Stimulated activated CD4-positive, alpha-beta T cell treated with anti-CD3 and anti-CD28 coated beads, Interleukin-1b, Interleukin-23, amount 100 ng/mL, for 48 hours (primary cell): ENCODE measurements around the gene FAM83C.
"Not testable (repeated sequence)": the region's sequence is repeated elsewhere in the genome, so short reads cannot be mapped to it uniquely, and the experiment has no call there.

Experiments
- DNase-seq: peaks from one replicate; pipeline ENCODE4 v3.0.0-alpha.2; 2020

Gene FAM83C

DNA sequence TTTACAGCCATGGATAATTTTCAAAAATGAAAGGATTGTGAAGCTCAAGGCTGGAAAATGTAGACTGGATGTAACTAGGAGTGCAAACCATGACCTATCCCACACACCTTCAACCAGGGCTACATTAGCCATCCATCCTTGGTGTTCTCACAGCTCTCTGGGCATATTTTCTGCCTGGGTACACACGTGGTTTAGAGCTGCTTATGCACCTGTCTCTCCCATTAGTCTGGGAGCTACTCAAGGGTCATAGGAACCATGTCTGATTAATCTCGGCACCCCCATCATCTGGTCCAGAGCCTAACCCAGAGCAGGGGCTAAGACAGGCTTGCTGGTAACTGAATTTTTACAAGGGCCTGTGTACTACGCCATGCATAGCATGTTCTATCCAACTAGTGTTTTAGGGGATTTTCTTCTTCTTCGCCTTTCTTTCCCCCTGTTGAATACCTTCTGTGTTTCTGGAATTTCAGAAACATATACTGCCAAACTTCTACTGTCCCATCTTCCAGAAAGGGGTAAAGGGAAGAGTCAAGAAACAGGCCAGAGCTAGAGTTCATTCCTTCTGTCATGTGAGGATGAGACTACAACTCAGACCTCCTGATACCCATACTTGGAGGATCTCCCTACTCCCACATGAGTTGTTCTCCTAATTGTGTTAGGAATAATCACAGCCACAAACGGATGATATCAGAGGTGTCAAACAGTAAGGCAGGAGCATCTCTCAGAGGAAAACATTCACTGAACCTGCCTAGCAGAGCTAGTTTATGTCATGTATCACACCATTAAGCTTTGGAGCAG is 25.4 kb upstream of the FAM83C start:
- DNase-seq: no peak

DNA sequence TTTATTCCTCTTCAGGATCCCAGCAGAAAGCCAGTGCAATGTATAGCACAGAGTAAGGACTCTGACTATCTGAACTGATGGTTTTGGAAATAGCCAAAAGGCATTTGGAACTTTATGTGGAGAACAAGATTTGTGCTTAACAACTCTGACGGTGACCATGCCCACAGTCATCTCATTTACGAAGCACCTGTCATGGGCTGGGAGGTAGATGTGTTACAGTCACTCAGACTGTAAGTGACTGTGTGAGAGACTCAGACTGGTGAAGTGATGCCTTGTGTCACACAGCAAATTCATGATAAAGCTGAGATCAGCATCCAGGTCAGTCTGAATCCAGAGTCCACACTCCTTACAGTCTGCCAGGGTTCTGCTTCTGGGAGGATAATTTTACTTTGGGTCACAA is 23.9 kb upstream of the FAM83C start:
- no peak for DNase-seq

DNA sequence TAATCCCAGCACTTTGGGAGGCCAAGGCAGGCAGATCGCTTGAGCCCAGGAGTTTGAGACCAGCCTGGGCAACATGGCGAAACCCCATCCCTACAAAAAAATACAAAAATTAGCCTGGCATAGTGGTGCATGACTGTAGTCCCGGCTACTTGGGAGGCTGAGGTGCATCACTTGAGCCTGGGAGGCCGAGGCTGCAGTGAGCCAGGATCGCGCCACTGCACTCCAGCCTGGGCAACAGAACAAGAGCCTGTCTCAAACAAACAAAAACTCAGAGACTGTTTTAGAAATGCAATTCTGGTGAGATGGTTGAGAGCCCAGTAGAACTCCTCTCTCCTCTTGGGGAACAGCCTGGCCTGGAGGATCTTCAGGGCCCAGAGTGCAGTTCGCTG is 23.4 kb upstream of the FAM83C start:
- not testable (repeated sequence) for DNase-seq

DNA sequence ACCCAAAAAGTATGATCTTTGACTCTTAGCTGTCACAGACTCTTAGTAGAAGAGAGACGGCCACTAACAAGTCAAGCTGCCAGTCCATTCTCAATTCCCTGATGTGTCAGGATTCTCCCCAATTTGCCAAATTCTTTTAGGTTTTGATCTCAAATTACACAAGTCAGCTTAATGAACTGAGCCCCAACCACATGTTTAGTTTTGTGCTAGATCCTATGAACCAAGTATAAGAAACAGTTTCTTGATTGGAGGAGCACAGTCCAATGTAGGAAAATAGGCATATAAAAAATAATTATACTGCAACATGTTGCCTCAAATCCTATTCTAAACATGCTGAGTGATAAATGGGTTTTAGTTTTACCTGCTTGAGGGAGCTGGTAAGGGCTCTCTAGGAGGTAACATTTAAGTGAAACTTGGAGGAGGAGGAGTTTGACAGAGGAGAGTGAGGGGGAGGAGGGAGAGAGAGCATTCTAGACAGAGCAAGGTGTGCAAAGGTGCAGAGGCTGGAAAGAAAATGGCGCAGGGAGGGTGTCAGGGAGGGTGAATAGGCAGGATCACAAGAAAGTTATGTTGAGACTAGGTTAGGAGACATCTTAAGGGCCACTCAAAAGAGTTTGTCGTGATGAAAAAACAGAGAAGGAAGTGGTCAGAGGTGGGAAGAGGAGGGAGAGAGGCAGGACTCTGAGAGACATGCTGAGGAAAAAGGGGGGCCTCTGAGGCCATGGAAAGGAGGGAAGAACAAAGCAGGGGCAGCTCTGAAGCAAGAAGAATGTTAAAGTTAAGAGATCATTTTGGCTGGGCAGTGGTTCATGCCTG is 22.8 kb upstream of the FAM83C start:
- no peak for DNase-seq

DNA sequence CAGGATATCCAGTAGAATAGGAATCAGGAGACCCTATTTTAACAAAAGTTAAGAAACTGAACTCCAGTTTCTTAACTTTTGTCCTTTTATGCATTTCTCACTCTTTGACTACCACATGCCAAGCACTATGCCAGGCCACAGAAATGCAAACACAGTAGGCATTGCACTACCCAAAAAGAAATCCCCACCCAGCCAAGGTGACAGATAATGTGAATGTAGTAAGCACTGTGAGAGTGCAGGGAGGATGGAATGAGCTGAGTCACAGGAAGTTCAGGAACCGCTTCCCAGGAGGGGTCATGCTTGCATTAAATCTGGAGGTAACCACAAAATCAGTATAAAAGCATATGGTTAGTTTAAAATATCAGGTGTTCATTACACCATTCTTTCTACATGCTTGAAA is 20.1 kb upstream of the FAM83C start:
- peak; percentile 40 for DNase-seq

DNA sequence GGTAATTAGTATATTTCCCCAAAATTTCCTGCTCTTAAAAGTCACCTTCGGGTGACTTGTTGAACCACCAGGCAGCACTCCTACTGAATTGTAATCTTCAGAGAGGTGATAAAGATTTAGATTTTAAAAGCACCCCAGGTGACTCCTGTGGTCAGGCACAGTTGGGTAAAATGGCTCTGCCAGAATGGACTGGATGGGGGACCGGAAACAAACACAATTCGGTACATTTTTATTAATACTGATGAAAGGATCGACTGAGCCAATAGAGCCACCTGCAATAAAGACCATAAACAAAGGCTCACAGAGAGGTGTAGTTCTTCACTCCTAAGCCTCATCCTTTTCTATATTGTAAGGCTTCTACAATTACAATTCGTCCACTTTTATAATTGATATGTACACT is 19.6 kb upstream of the FAM83C start:
- no peak for DNase-seq

DNA sequence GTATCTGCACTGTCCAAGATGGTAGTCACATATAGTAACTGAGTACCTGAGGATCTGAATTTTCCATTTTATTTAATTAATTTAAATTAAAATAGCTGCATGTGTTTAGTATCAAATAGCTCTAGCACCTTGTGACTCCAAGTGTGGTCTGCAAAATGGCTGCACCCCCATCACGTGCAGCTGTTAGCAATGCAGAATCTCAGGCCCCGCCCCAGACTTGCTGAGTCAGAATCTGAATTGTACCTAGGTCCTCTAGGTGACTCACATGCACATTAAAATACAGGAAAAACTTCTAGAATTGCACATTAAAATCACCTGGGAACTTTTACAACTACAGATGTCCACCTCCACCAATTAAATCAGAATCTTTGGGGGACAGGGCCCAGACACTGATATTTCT is 19.2 kb upstream of the FAM83C start:
- DNase-seq: peak; percentile 84

DNA sequence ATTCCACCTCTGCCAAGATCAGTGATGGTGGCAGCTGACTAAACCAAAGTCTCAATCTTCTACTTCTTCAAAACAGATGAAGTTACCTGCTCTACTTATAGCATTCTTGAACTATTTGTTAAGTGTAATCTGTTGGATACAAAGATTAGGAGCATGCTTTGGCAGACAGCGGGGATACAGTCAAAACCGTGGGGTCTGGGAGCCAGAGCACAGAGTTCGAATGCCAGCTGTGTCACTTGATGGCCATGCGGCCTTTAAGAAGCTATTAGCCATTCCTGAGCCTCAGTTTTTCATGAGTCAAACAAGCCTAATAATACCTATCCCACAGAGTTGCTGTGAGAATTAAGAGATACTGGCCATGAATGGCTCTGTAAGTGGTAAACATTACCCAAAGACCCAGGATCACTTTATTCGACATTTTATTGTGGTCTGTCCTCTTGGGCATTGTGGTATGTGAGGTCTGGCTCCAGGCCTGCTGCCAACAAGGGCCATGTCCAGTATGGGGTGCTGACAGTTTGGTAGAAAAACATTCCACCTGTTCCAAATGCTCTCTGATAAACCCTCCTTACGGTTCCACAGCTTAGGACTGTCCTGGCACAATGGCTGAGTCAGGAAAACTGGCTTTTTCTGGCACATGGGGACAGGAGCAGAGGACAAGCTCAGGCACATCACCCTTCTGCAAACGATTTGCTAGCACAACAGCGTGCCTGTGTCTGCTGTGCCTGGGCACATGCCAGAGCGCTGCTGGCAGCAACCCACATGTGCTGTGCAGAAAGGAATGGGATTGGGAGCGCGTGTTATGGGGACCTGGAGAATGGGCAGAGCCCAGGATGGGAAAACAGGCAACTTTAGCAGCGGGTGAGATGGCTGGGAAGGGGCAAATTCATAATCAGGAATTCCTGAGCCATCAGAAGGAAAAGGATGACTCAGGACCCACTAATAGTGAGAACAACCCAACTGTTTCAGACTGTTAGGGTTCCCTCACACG is 15.7 kb upstream of the FAM83C start:
- no peak for DNase-seq

DNA sequence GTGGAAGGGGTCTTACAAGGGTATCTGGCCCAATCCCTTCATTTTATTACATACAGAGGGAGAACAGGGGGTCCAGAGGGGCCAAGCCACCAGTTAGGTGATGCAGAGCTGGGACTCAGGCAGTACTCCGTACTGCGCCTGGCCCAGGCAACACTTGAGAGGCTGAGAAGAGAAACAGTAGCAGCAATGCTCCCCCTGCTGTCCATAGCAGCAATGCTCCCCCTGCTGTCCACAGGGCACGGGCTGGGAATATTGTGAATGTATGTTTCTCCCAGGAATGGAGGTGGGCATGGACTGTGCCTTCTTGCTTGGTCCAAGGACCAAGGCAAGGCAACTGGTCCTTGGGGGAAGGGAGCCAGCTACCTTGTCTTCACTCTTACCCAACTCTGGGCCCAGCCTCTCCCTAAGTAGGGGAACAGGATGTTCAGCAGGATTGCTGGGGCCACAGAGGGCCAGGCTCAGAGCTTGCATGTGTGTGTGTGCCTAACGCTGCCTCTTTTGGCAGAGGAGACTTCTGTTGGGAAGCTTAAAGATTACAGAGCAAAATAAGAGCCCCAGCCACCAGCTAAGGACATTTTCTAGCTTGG is 14.8 kb upstream of the FAM83C start:
- peak; percentile 42 for DNase-seq

DNA sequence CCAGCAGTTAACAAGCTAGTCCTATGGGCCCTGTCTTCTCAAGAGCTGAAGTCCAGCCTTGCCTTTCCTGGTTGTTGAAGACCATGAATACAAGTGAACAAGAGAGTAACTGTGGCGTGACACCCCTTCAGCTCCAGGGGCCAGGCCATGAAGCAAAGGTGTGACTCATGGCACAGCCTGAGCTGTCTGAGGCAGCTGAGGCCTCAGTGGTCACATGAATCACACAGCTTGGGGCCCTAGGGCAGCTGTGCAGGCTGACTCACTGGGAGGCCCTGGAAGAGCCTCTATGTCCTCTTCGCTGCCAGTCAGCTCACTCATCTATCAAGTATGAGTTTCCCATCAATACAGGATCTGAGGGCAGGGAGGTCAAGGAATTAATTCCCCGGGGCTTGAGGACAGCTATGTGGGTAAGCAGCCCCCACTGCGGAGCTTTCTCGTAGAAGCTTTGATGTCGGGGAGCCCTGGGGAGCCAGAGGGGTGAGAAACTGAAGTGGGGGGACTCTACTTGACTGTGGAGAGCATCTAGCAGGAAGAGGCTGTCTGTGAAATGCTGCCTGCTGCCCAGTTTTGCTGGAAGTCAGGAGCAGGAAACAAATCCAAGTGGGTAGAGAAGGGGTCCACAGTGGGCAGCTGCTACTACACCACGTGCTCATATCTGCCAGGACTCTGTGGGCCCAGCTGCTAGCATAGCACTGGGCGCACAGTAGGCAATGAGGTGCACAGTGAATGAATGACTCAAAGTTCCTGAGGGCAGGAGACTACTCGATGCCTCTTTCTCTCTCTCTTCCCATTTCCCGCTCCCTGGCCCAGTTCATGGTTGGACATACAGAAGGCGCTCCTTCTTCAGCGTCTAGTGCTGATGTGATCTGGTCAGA is 13.7 kb upstream of the FAM83C start:
- DNase-seq: peak; percentile 95

DNA sequence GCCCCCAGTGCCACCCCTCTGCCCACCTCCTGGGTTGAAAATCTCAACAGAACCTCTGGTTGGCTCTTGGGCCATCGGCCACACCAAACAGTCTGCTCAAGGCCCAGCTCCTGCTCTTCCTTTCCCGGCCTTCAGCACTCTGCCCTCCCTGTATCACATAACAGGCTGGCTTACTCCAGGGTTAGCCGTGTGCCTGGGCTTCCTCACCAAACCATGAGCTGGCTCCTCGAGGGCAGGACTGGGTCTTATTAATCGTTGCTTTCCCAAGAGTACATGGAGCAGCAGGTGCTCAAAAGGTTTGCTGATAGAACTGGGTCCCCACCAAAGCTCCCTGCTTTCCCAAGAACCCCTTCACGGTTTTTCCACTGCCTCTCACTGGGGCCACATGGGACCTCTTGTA is 12.7 kb upstream of the FAM83C start:
- DNase-seq: no peak

DNA sequence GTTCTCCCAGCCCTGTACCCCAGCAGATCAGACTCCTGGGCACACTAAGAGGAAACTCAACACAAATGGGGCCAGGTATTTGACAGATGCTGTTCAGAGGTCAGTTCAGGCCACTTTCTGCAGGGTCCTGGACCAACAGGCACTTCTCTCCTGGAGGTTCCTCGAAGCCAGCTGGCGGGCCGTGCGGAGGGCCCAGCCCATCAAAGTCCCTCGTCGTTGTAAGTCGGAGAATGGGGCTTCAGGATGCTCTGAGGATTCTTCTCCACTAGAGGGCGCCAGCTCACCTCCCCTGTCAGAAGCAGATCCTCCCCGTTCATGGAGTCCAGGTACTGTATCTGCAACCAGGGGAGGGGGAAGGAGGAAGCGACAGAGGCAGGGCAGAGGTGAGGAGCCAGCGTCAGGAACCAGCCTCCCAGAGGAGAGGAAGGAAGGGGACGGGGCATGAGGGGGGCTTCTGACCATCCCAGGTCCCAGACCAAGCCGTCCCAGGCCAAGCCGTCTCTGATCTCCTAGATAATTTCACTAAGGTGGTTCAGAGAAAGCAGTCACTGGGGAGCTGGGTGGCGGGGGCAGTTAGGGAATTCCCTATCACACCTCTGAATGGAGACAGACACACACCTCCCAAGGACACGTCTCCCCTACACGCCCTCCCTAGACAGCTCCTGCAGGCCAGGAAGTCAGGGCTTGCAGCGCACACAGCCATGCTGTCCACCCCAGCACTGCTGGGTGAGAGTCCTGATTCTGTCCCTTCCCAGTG is 11.7 kb upstream of the FAM83C start:
- DNase-seq: peak; percentile 88

DNA sequence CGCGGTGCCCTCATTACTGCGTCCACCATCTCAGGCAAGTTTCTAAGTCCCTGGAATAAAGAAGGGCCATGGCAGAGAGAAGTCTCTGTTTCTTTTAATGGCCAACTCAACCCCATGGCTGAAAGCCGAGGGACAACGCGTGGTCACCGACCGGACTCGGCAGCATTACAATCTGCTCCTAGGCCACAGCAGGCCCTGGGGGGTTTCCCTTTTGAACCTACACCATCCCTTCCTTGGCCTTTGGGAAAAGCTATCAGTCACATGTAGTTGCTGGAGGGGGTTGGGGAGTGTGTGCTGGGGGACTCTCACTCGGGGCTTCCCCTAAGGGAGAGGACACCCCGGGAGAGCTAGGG is 11.1 kb upstream of the FAM83C start:
- no peak for DNase-seq

DNA sequence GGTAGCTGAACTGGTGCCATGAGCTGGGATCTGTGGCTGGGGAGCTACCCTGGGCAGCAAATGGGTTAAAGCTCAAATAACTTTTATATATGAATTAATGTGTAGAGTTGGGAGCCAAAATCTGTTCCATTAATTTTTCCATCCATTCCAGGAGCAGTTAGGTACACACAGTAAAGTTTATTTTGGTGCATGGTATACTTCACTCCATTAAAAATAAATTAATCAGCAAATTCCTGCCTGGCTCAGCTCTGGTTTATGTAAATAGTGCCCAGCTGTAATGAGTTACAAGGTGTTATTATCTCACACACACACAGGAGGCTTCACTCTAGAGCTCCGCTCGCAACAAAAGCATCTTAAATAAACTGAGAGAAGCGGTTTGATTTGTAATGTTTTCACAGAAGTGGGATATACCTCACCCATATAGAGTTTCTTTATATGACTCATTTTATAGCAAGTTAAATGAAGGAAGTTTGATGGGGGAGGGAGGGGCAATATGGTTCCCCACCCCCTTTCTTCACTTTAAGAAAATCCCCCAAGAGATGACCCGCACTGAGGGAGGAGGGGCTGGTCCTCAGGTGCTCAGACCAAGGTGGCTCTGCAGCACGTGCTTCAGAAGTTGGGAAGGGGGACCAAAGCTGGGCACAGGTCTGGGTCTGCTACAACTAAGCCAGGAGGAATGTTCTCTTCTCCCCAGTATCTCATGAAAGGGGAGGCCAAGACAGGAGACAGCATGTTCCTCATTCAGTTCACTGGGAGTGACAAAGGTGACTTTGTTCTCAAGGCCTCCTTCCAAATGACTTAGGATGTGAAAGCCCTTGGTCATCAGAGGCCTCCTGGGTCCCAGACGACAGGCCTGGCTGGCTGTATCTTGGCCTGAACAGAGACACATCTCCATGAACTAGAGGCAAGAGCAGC is 10.5 kb upstream of the FAM83C start:
- no peak for DNase-seq

DNA sequence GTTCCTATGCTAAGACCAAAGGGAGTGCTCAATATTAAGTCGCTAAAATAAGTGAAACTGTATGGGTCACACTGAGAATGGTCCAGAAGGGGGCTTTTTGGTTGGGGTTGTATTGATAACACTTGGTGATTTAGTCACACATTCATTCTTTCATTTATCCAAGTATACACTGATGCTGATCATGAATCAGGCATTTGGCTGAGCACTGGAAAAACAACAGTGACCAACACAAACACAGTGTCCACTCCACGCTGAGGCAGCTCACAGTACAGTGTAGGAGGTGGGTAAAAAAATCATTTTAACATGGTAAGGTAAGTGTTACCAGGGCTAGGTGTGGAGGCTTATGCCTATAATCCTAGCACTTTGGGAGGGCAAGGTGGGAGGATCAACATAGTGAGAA is 9.2 kb upstream of the FAM83C start:
- no peak for DNase-seq

DNA sequence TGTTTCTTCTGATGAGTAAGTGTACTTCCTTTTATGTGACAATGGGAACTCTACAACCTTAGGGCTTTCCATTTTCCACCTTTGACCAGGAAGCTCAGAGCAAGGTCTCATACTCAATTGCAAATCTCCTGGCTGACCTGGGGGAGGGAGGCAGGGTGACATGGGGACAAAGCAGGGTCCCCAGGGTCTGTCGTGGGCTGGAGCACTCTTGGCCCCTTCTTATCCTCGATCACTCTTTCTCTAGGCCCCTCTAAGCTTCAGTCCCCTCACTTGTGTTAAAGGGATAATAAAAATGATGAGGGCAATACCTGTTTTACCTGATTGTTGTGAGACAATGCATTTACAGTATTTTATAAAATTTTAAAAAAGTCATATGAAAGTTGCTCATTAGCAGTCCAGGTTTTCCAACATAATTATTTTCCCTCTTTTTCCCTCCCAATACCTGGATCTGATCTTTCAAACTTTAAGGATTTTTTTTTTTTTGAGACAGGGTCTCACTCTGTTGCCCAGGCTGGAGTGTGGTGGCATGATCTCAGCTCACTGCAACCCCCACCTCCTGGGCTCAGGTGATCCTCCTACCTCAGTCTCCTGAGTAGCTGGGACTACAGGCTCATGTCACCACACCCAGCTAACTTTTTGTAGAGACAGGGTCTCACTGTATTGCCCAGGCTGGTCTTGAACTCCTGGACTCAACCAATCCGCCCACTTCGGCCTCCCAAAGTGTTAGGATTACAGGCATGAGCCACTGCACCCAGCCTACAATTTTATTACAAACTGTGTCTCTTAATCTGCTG is 8.4 kb upstream of the FAM83C start:
- no peak for DNase-seq

DNA sequence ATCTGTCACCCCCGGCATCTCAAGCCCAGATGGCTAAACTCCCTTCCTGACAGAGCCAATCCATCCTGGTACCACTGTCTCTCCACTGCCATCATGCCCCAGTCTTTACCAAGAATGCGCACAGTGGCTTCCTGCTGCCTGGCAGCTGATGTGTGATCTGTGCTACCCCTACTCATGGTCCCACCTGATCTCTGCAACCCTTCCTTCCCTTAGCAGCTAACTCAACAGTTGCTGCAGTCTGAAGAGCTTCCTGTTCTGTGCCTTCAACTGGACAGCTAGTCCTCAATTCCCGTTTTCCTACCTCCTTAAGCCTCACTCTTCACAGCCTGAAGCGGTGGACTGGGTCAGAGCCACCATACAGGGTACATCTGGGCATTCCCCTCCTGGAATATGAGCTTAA is 7.6 kb upstream of the FAM83C start:
- DNase-seq: no peak

DNA sequence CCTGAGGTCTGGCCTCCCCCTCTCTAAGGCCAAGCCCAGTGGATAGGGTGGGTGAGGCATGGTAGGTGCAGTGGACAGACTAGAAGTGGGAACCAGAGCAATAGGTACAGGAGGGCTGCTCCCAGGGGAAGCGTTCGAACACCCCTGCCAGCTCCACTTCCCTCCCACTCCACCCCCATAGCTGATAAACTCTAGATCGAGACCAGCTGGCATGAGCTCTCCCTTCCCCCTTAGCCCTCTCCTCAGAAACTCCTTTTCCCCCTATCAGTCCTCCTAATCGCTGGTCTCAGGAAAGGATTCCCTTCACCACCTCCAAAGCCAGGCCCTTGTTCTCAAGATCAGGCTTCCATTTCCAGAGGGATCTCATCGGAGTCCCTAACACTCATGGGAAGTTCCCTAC is 6.0 kb upstream of the FAM83C start:
- no peak for DNase-seq

DNA sequence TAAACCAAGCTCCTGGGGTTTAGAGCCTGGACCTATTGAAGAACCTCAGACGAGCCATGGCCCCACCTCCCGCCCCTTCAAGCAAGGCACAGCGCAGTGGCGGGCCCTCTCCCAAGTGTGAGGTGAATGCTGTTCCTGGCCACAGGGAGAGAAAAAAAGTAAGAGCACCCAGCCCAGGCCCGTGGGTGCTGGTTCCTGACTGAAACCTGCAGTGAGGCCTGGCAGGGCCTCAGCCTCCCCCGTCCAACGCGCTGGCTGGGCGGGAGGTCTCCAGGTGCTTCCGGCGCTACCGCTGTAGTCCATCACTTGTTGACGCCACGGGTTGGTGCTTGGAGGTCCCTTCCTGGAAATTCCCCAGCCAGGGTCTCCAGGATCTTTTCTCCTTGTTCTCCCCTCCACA is 5.5 kb upstream of the FAM83C start:
- no peak for DNase-seq
